GM10847 (cell line): ENCODE measurements around the gene CYP2A7.
"Not testable (repeated sequence)": the region's sequence is repeated elsewhere in the genome, so short reads cannot be mapped to it uniquely, and the experiment has no call there.

ENCODE experiments used
- POLR2A ChIP-seq: IDR thresholded peaks from 2 replicates; pipeline ENCODE4 v1.6.1; 2011; ENCODE audit not compliant: insufficient read length; ENCODE audit errors: extremely low read depth

Gene CYP2A7

GRCh38 chr19:40862333-40862732 is 19.7 kb downstream of the CYP2A7 start:
- TF ChIP-seq POLR2A: no peak

- TF ChIP-seq POLR2A: no peak
These were observed 23.9 kb downstream of the CYP2A7 start for GRCh38 chr19:40858109-40858508.

- TF ChIP-seq POLR2A: not testable (repeated sequence)
These were observed 31.8 kb downstream of the CYP2A7 start, which contains the start of gene CYP2A6 for GRCh38 chr19:40850277-40850676. CYP2A6 (minus strand) TSS chr19:40850447; CDS start chr19:40850426, 21 bp downstream.

- no peak for TF ChIP-seq POLR2A
These were observed 45.1 kb downstream of the CYP2A7 start for GRCh38 chr19:40836754-40837429.

- no peak for TF ChIP-seq POLR2A
These were observed 50.3 kb downstream of the CYP2A7 start for GRCh38 chr19:40831502-40832430.

- no peak for TF ChIP-seq POLR2A
These were observed 52.8 kb downstream of the CYP2A7 start for GRCh38 chr19:40829205-40829604.

GRCh38 chr19:40827386-40828247 is 54.4 kb downstream of the CYP2A7 start:
- TF ChIP-seq POLR2A: no peak
